AG04450 (cell line): ENCODE measurements around the gene CRIP3. TPM values are rescaled to one million over a fixed set of nuclear protein-coding genes. Genes with fewer than 3 reads are reported as not detected.
A peak's percentile ranks its signal among the peaks of the same experiment; 100 is the strongest.

Source experiments
- CTCF ChIA-PET: fragments of 300-600, 350-600 bp; formaldehyde crosslinking; extraction: SDS; loops from one replicate; lab custom pipeline; 2022; ENCODE audit warnings: antibody characterized with exemption, inconsistent platforms; lab: Charles Lee
- POLR2A ChIA-PET: fragments of 350-600 bp; formaldehyde crosslinking; extraction: SDS; loops from one replicate; lab custom pipeline; 2021; ENCODE audit warnings: antibody characterized with exemption, inconsistent platforms; lab: Yijun Ruan, JAX
- DNase-seq: peaks from one replicate; pipeline ENCODE4 v3.0.0-alpha.2; 2011; ENCODE audit warnings: low read depth, low spot score
- H3K27ac ChIP-seq: one replicate; pipeline ENCODE4 v1.5.1; 2012; ENCODE audit warnings: low read depth, low read length, control low read depth
- H3K27me3 ChIP-seq: one replicate; pipeline ENCODE4 v1.6.0; 2012; ENCODE audit warnings: low read length; ENCODE audit not compliant: control insufficient read depth, insufficient read depth
- H3K4me3 ChIP-seq: 2 replicates; pipeline ENCODE4 v1.5.1; 2011; ENCODE audit warnings: mild to moderate bottlenecking, low read depth, low read length, control low read depth
- H3K9me3 ChIP-seq: 2 replicates; pipeline ENCODE4 v1.5.1; 2012; ENCODE audit warnings: low read length; ENCODE audit not compliant: control insufficient read depth, insufficient read depth
- polyA plus RNA-seq: library from polyadenylated mRNA; depleted of rRNA; stranded (reverse); fragments of >200 nt; gene quantifications from 2 replicates; pipeline ENCODE4 v1.2.3, GENCODE V29; 2011
- TF ChIP-seq, protein P1 (sequence below): IDR thresholded peaks from 2 replicates; pipeline ENCODE4 v1.5.1; 2011; ENCODE audit warnings: low read depth, low read length, control low read depth, inconsistent platforms

The CRIP3 gene
- polyA plus RNA-seq, 1 experiment: not detected

DNA sequence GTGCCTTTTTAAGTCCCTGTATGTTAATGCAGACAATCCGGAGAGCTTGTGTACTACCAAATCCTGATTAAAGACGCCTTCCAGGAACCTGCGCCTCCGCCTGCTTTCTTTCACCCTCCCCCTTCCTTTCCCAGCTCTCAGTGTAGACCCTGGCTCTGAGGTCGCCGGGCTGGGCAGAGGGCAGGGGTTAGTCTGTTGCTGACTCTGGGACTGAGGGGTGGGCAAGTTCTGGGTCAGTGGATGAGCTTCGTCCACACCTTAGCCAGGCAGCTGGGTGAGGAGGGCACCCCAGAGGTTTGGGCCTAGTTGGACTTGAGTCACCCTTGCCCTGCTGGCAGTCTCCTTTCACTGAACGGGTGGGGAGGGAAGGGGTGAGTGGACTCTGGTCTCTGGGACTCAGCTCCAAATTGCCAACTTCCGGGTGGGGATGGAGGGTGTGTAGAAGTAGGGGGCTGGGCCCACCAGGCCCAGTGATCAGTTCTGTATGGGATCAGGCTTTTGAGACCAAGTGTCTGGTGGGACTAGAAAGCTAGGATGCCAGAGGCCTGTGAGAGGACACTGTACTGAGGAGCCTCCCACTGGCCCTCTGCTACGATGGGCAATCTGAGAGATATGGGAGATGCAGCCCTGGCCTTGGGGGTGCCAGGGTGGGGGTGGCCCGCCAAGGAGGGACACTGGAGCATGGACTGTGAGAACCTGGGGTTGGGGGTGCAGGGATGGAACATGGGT is 31.9 kb downstream of the CRIP3 start:
- no peaks in the 10 kb centered on the region for H3K9me3 ChIP-seq
- TF ChIP-seq, protein P1, sequence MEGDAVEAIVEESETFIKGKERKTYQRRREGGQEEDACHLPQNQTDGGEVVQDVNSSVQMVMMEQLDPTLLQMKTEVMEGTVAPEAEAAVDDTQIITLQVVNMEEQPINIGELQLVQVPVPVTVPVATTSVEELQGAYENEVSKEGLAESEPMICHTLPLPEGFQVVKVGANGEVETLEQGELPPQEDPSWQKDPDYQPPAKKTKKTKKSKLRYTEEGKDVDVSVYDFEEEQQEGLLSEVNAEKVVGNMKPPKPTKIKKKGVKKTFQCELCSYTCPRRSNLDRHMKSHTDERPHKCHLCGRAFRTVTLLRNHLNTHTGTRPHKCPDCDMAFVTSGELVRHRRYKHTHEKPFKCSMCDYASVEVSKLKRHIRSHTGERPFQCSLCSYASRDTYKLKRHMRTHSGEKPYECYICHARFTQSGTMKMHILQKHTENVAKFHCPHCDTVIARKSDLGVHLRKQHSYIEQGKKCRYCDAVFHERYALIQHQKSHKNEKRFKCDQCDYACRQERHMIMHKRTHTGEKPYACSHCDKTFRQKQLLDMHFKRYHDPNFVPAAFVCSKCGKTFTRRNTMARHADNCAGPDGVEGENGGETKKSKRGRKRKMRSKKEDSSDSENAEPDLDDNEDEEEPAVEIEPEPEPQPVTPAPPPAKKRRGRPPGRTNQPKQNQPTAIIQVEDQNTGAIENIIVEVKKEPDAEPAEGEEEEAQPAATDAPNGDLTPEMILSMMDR: no peak
- no peak overlapping the region for H3K4me3 ChIP-seq
- no peak overlapping the region for H3K27ac ChIP-seq
- ChIA-PET POLR2A (no interaction called here), CTCF (interaction anchor here (1.9 kb wide), 1 partner anchor 58 kb away, joined by 4 read pairs; no protein-coding TSS in a partner anchor)
- peaks cover 46% of the 10 kb centered on the region for H3K27me3 ChIP-seq
- no peak for DNase-seq

DNA sequence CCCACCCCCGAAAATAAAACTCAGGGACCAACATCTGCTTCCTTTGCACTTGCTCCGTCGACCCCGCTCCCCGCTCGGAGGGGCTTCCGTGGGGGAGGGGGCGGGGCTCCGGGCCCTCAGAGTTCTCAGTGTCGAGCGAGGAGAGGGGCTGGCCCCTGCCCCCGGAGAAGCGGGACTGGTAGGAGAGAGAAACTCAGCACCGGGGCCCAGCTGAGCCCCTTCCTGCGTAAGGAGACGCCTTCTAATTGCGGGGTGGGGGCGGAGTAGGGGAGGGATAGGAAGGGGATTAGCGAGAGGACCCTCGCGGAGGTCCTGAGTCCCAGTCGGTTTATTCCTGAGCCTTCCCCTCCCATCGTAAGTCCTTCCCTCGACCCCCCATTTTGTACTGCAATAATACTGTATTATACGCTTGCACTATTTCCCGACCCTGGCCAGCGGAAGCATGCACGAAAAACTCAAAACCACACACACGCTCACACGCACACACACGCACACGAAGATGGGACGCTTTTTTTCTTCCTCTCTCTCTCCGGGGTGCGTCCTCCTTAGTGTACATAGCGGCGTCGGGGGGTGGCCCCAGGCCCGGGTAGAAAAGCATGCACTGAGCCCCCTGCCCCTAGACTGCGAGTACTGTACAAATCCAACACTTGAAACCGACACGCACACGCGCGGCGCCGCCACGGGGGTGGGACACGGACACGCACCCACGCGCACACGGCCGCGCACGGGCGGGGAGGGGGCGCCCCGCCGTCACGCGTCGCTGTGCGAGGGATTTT is 32.6 kb downstream of the CRIP3 start:
- H3K9me3 ChIP-seq: no peaks in the 10 kb centered on the region
- no peak overlapping the region for H3K4me3 ChIP-seq
- DNase-seq: no peak
- peaks cover 45% of the 10 kb centered on the region for H3K27me3 ChIP-seq
- no peak overlapping the region for H3K27ac ChIP-seq
- TF ChIP-seq, protein P1: no peak
- CTCF ChIA-PET: interaction anchor here (0.6 kb wide), 1 partner anchor 370 kb away, joined by 4 read pairs; no protein-coding TSS in a partner anchor
- POLR2A ChIA-PET: no interaction called here

DNA sequence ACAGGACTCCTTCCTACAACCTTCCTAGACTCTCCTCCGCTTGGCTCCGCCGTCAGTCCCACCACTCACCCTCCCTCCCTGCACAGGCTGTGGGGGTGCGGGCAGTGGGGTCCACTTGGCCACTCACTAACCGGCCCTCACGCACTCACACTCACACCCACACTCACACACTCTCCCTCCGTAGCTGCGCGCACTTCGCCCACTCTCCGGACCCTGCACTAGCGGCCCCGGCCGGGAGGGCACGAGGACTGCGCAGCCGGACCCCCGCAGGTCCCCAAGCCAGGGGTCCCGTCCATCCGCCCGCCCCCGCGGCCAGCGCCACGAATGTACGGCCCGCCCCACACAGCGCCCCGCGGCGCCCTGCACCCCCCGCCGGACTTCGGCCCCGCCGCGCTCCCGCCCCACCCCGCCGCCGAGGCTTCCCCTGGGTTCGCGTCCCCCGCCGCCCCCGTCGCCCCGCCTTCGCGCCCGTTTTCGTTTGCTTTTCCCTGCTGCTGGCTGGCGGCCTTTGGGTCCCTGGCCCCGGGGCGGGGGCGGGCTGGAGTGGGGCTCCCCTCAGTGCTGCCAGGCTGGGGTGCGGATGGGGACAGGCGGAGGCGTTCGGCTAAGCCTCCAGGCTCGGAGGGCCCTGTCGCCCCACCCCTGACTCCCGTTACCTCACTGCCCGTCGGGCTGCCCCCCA is 33.6 kb downstream of the CRIP3 start:
- no peaks in the 10 kb centered on the region for H3K9me3 ChIP-seq
- TF ChIP-seq, protein P1: no peak
- POLR2A ChIA-PET: no interaction called here
- peaks cover 53% of the 10 kb centered on the region for H3K27me3 ChIP-seq
- DNase-seq: no peak
- CTCF ChIA-PET: interaction anchor here (0.6 to 0.8 kb wide), 2 partner anchors 11 to 369 kb away, joined by 3 to 4 read pairs; no protein-coding TSS in a partner anchor
- H3K4me3 ChIP-seq: peak overlapping the region; percentile 39; the same call in 1 of the 2 replicates
- H3K27ac ChIP-seq: no peak overlapping the region

DNA sequence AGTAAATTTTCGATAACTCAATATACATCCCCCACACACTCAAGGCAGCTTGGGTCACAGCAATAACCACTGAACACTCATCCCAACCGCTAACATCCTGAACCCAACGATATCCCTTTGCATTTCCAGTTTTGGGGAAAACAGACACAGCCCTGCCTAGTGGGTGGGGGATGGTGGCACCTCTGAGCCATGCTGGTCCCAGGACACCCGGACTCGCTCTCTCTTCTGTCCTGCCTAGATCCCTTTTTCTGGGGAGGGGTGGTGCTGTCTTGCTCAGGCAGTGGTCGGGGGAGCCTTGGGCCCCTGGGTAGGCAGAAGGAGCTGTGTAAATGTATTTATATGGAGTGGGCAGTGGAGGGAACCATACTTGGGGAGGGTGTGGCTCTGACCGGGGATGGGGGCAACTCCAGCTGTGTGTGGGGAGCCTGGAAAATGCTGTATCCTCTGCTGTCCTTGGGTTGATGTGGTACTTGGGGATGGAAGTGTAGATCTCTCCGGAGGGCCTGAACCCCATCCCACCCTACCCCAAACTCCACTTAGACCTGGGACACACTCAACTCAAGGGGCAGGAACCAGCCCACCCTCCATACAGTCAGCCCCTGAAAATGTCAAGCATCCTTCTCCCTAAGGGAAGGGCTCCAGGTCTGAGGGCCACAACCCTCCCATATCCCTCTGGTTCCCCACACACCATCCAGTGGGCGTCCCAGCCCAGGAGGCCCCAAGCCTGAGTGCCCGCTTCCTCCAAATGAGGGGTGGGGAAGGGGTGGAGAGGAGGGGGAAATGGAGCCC is 34.3 kb downstream of the CRIP3 start:
- CTCF ChIA-PET: interaction anchor here (0.8 kb wide), 1 partner anchor 10 kb away, joined by 3 read pairs; no protein-coding TSS in a partner anchor
- peaks cover 56% of the 10 kb centered on the region for H3K27me3 ChIP-seq

More for the DNA sequence above, 34.3 kb downstream of the CRIP3 start:
- Histone ChIP-seq H3K9me3 (no peaks in the 10 kb centered on the region), H3K27ac (no peak overlapping the region), H3K4me3 (no peak overlapping the region)
- POLR2A ChIA-PET: no interaction called here
- no peak for DNase-seq
- TF ChIP-seq, protein P1: no peak
